Measurements from ENCODE around the gene SF1. TPM values are rescaled to one million over a fixed set of nuclear protein-coding genes. Genes with fewer than 3 reads are reported as not detected.

Gene SF1
- polyA plus RNA-seq, 1 of the 3 experiments (the other 2 are of a cell fraction), result 66.3 TPM

DNA sequence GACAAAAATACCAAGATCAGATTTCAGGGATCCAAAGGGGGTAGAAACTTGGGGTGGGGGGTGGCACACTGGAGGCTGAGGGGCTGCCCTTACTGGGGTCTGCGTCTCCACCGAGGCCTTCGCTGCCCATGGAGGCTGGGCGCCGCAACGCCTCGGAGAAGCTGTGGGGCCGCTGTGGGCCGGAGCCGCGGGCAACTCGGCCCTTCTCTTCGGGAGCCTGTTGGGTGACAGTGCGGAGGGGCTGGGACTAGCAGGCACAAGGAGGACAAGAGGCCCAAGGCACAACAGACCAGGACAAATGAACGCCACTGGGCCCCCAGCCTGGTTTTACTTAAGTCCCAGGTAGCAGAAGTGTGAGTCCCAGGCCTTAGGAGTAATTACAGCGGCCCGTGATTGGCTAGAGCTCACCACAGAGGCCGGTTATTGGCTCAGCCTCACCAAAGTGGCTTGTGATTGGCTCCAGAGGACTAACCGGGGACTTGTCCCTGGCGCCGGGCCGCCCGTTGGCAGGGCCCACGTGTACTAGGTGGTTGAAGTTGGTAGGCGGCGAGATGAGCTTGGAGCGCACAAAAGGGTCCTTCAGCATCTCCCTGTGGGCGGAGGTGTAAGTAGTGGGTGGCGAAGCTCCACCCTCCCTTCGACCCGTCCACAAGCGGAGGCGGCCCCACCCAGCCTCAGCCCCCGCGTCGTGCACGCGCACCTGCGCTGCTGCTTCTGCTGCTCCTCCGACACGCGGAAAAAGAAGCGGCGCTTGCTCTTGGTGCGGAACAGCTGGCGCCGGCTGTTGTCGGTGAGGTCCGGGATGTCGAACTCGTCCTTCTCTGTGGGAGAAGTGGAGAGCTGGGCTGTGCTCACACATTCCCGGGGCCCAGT, 48.5 kb upstream of the SF1 start (continued):
- TF ChIP-seq EZH2phosphoT487 (IDR thresholded peaks at IDR 0.05; ENCODE audit: borderline replicate concordance, low read depth) (no peak), NFIC (IDR thresholded peaks at IDR 0.05; ENCODE audit: borderline replicate concordance) (no peak), SMC3 (IDR thresholded peaks at IDR 0.05; ENCODE audit: low read depth, low read length) (no peak), ELF1 (IDR thresholded peaks at IDR 0.05) (no peak)
- TF ChIP-seq, protein P1, sequence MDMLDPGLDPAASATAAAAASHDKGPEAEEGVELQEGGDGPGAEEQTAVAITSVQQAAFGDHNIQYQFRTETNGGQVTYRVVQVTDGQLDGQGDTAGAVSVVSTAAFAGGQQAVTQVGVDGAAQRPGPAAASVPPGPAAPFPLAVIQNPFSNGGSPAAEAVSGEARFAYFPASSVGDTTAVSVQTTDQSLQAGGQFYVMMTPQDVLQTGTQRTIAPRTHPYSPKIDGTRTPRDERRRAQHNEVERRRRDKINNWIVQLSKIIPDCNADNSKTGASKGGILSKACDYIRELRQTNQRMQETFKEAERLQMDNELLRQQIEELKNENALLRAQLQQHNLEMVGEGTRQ (IDR thresholded peaks at IDR 0.05; ENCODE audit: borderline replicate concordance, low read depth, low read length), result no peak

DNA sequence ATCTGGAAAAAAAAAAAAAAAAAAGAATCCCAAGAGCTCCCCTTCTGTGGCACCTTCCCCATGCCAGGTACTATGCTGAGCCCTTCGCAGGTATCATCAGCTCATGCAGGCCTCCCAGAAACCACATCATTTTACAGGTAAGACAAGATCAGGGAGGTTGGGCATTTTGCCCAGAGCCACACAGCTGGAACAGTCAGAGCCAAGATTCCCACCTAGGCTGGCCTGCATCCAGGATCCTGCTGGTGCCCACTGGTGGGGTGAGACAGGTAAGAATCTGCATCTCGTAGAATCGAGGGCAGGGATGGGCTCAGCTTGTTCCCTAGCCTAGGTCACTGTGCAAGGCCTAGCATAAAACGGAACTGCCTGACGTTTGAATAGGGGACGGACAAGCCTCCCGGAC, 47.7 kb upstream of the SF1 start:
- TF ChIP-seq NRF1 (IDR thresholded peaks at IDR 0.05; ENCODE audit: low read depth, low read length) (no peak), ELF1 (IDR thresholded peaks at IDR 0.05) (no peak), TCF12 (IDR thresholded peaks at IDR 0.05) (no peak), SMC3 (IDR thresholded peaks at IDR 0.05; ENCODE audit: low read depth, low read length) (no peak), FOXJ3 (CRISPR knock-in tag; IDR thresholded peaks at IDR 0.05) (no peak), MXI1 (IDR thresholded peaks at IDR 0.05; ENCODE audit: low read depth, low read length) (no peak)
- TF ChIP-seq, protein P2, sequence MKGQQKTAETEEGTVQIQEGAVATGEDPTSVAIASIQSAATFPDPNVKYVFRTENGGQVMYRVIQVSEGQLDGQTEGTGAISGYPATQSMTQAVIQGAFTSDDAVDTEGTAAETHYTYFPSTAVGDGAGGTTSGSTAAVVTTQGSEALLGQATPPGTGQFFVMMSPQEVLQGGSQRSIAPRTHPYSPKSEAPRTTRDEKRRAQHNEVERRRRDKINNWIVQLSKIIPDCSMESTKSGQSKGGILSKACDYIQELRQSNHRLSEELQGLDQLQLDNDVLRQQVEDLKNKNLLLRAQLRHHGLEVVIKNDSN (IDR thresholded peaks at IDR 0.05; ENCODE audit: borderline replicate concordance, low read depth), result no peak
- TF ChIP-seq, protein P3, sequence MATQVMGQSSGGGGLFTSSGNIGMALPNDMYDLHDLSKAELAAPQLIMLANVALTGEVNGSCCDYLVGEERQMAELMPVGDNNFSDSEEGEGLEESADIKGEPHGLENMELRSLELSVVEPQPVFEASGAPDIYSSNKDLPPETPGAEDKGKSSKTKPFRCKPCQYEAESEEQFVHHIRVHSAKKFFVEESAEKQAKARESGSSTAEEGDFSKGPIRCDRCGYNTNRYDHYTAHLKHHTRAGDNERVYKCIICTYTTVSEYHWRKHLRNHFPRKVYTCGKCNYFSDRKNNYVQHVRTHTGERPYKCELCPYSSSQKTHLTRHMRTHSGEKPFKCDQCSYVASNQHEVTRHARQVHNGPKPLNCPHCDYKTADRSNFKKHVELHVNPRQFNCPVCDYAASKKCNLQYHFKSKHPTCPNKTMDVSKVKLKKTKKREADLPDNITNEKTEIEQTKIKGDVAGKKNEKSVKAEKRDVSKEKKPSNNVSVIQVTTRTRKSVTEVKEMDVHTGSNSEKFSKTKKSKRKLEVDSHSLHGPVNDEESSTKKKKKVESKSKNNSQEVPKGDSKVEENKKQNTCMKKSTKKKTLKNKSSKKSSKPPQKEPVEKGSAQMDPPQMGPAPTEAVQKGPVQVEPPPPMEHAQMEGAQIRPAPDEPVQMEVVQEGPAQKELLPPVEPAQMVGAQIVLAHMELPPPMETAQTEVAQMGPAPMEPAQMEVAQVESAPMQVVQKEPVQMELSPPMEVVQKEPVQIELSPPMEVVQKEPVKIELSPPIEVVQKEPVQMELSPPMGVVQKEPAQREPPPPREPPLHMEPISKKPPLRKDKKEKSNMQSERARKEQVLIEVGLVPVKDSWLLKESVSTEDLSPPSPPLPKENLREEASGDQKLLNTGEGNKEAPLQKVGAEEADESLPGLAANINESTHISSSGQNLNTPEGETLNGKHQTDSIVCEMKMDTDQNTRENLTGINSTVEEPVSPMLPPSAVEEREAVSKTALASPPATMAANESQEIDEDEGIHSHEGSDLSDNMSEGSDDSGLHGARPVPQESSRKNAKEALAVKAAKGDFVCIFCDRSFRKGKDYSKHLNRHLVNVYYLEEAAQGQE (IDR thresholded peaks at IDR 0.05; ENCODE audit: low read depth, low read length), result no peak
- TF ChIP-seq, protein P4, sequence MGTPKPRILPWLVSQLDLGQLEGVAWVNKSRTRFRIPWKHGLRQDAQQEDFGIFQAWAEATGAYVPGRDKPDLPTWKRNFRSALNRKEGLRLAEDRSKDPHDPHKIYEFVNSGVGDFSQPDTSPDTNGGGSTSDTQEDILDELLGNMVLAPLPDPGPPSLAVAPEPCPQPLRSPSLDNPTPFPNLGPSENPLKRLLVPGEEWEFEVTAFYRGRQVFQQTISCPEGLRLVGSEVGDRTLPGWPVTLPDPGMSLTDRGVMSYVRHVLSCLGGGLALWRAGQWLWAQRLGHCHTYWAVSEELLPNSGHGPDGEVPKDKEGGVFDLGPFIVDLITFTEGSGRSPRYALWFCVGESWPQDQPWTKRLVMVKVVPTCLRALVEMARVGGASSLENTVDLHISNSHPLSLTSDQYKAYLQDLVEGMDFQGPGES (IDR thresholded peaks at IDR 0.05; ENCODE audit: low read depth, low read length), result no peak
- TF ChIP-seq, protein P1 (IDR thresholded peaks at IDR 0.05; ENCODE audit: borderline replicate concordance, low read depth, low read length), result no peak
- H3K27me3 ChIP-seq (ENCODE audit: insufficient read depth), result no peaks in the 10 kb centered on the region; the same call in 1 of the 2 replicates
- no peaks in the 10 kb centered on the region for H3F3A ChIP-seq (replicated peaks; ENCODE audit: insufficient read depth)
- H3K36me3 ChIP-seq (replicated peaks in 1 of 2; ENCODE audit: control insufficient read depth in 1 of 2, insufficient read depth in 2 of 2, low read length in 1 of 2), result no peaks in the 10 kb centered on the region
- DNase-seq, result no peak
- ChIA-PET POLR2A (no interaction called here), CTCF (interaction anchor here (1.0 to 2.4 kb wide), 3 partner anchors 18 to 22 kb away, joined by 3 to 11 read pairs (median 4); partner anchors contain the start of gene CDC42BPG)
- H2AFZ ChIP-seq (ENCODE audit: low read depth), result no peak overlapping the region
- H3K4me2 ChIP-seq, result no peak overlapping the region
- H3K4me1 ChIP-seq (ENCODE audit: control insufficient read depth in 1 of 2, insufficient read depth in 2 of 2, low read depth in 1 of 2, low read length in 1 of 2), result no peaks in the 10 kb centered on the region
- no peak overlapping the region for H3K27ac ChIP-seq (ENCODE audit: low read depth in 2 of 2, low read length in 1 of 2)
- H3K9me3 ChIP-seq, result no peaks in the 10 kb centered on the region
- WGBS (ENCODE audit: low lambda C conversion rate), result 97% methylated on average over 7 of the region's 7 CpGs
- H3K4me3 ChIP-seq (ENCODE audit: low read depth in 2 of 2, low read length in 1 of 2), result no peak overlapping the region
- H3K9me2 ChIP-seq, result no peaks in the 10 kb centered on the region
- no peaks in the 10 kb centered on the region for H3K79me2 ChIP-seq (ENCODE audit: insufficient read depth)
- H4K20me1 ChIP-seq (ENCODE audit: insufficient read depth), result no peaks in the 10 kb centered on the region
- no peak overlapping the region for H3K9ac ChIP-seq

Data from SK-N-SH (cell line).